ENCODE data around the gene CARNS1. TPM values are rescaled to one million over a fixed set of nuclear protein-coding genes. Genes with fewer than 3 reads are reported as not detected.
"Not testable (repeated sequence)": the region's sequence is repeated elsewhere in the genome, so short reads cannot be mapped to it uniquely, and the experiment has no call there.

The CARNS1 gene
- total and polyA plus RNA-seq, 11 donors: 0.89 to 33.6 (median 6.2) TPM

DNA sequence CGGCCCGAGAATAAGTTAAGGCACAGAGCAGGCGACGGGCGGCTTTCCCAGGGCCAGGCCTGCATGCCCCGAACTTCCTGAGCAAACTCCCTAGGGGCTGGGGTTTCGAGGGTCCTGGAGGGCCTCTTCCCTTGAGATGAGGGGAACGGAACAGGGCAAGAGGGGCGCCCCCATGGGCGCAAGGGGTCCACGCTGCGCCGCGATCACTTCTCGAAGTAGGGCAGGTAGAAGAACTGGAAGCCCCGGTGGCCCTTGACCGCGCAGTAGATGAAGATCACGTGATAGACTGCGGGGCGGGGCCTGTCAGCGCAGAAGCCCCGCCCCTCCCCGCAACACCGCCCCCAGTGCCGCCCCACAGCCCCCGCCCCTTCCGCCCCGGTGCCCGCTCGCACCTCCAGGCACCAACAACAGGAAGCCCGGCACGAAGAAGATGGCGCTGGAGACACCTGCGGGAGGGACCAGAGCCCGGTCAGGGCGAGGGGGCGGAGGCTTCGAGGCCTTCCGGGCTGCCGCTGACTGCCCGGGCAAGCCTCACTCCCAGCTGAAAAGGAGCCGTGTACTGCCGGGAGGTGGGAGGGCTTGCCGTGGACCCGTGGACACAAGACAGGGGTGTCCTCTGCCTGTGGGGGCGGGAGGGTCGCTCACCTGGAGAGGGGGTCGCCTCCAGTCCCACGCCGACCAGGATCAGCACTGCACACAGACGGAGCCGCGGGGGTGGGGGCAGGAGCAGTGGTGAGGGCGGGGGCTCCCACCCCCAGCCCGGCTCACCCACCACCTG lies 49.1 kb downstream of the CARNS1 start:
- Histone ChIP-seq H3K27ac (peak overlapping the region; percentile 61 to 93 (median 87)), H3K4me1 (peaks cover 0 to 44% (median 23%) of the 10 kb centered on the region in 12 donors), H3K9me3 (no peaks in the 10 kb centered on the region), H3K27me3 (no peaks in the 10 kb centered on the region), H3K4me3 (peak overlapping the region; percentile 31 to 66 (median 58)), H3K36me3 (no peaks in the 10 kb centered on the region)
- intact Hi-C loops (cut with DNase I): loop anchor here in 8 of 10 donors (1.0 to 10.0 kb wide), 6 partner anchors 36 to 62 kb away; partner anchors contain the start of genes PPP1CA (in 7 of the 8), TBC1D10C (in 7 of the 8), CDK2AP2 (in 1 of the 8) and PITPNM1 (in 1 of the 8)
- TF ChIP-seq, protein P1, sequence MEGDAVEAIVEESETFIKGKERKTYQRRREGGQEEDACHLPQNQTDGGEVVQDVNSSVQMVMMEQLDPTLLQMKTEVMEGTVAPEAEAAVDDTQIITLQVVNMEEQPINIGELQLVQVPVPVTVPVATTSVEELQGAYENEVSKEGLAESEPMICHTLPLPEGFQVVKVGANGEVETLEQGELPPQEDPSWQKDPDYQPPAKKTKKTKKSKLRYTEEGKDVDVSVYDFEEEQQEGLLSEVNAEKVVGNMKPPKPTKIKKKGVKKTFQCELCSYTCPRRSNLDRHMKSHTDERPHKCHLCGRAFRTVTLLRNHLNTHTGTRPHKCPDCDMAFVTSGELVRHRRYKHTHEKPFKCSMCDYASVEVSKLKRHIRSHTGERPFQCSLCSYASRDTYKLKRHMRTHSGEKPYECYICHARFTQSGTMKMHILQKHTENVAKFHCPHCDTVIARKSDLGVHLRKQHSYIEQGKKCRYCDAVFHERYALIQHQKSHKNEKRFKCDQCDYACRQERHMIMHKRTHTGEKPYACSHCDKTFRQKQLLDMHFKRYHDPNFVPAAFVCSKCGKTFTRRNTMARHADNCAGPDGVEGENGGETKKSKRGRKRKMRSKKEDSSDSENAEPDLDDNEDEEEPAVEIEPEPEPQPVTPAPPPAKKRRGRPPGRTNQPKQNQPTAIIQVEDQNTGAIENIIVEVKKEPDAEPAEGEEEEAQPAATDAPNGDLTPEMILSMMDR (IDR thresholded peaks at IDR 0.05): no peak
- TF ChIP-seq POLR2A (IDR thresholded peaks at IDR 0.05): no peak
- WGBS, 4 donors: 13 to 32% (median 15%) methylated on average over 16 to 56 of the region's 56 CpGs
- ATAC-seq: peak; percentile 42 to 82 (median 72)
- DNase-seq: peak; percentile 88 to 95 (median 90)

DNA sequence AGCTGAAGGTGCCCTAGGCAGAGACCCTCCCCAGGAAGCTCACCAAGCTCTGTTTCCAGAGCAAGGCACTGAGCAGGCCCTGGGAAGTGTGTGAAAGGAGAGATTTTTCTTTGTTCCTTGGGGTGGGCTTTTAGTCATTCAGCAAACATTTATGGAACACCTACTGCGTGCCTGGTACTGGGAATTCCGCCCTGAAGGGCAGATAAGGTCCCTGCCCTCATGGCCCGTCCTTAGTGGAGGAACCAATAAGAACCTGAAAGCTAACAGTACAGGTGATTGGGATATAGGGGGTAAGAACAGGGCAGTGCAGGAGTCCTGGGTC lies 49.7 kb downstream of the CARNS1 start:
- peak overlapping the region; percentile 61 to 93 (median 87) for H3K27ac ChIP-seq
- TF ChIP-seq, protein P1 (IDR thresholded peaks at IDR 0.05): no peak
- peak overlapping the region; percentile 31 to 66 (median 58) for H3K4me3 ChIP-seq
- H3K9me3 ChIP-seq: no peaks in the 10 kb centered on the region
- peaks cover 0 to 48% (median 27%) of the 10 kb centered on the region in 12 donors for H3K4me1 ChIP-seq
- intact Hi-C loops (cut with DNase I): loop anchor here in 8 of 10 donors (1.0 to 10.0 kb wide), 4 partner anchors 42 to 63 kb away; partner anchors contain the start of genes PPP1CA (in 7 of the 8), TBC1D10C (in 7 of the 8), CDK2AP2 (in 1 of the 8) and PITPNM1 (in 1 of the 8)
- H3K27me3 ChIP-seq: no peaks in the 10 kb centered on the region
- WGBS, 4 donors: 35 to 47% (median 39%) methylated on average over 3 of the region's 3 CpGs
- H3K36me3 ChIP-seq: no peaks in the 10 kb centered on the region
- DNase-seq: no peak
- ATAC-seq: no peak

DNA sequence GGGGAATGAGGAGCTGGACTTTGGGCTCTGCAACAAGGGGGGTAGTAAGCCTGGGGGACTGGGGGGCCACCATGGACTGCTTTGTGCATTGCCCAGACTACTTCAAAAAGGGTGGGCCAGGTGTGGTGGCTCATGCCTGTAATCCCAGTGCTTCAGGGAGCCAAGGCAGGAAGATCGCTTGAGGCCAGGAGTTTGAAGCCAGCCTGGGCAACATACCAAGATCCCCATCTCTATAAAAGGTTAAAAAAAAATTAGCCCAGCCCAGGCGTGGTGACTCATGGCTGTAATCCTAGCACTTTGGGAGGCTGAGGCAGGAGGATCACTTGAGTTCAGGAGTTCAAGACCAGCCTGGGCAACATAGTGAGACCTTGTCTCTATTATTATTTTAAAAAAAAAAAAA lies 50.1 kb downstream of the CARNS1 start:
- intact Hi-C loops (cut with DNase I): loop anchor here in 8 of 10 donors (1.0 to 10.0 kb wide), 4 partner anchors 42 to 63 kb away; partner anchors contain the start of genes PPP1CA (in 7 of the 8), TBC1D10C (in 7 of the 8), CDK2AP2 (in 1 of the 8) and PITPNM1 (in 1 of the 8)
- 56 to 82% (median 75%) methylated on average over 2 of the region's 2 CpGs for WGBS, 4 donors
- peak overlapping the region in 1 of 12 donors; percentile 59 for H3K4me3 ChIP-seq

DNA sequence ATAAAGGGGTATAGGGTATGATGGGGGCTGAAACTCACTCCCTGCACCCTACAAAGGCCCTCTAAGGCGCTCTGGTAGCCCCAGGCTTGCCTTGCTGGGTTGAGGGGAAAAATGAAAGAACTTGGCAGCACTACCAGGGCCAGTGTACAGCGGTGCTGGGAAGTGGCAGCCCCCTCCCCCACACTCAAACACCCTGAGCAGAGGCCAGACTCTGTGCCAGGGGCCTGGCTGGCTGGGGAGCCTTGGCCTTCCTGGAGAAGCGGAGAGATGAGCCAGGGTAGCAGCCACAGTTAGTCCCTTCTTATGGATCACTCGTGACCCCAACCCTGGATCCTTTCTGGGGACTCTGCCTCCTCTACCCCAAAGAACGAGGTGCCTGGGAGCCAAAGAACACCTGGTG lies 50.9 kb downstream of the CARNS1 start:
- H3K4me3 ChIP-seq: no peak overlapping the region
- no peak for DNase-seq
- no peaks in the 10 kb centered on the region for H3K36me3 ChIP-seq
- TF ChIP-seq, protein P1 (IDR thresholded peaks at IDR 0.05): no peak
- TF ChIP-seq POLR2A (IDR thresholded peaks at IDR 0.05): no peak
- H3K4me1 ChIP-seq: peaks cover 0 to 48% (median 27%) of the 10 kb centered on the region in 12 donors
- H3K9me3 ChIP-seq: no peaks in the 10 kb centered on the region
- 76 to 82% (median 81%) methylated on average over 5 of the region's 5 CpGs for WGBS, 4 donors
- no peaks in the 10 kb centered on the region for H3K27me3 ChIP-seq
- H3K27ac ChIP-seq: peak overlapping the region in 1 of 12 donors; percentile 6
- intact Hi-C loops (cut with DNase I): loop anchor here in 7 of 10 donors (5.0 to 10.0 kb wide), 3 partner anchors 41 to 64 kb away; partner anchors contain the start of genes PPP1CA (in 7 of the 7), TBC1D10C (in 7 of the 7), CDK2AP2 (in 1 of the 7) and PITPNM1 (in 1 of the 7)
- ATAC-seq: no peak

More for the DNA sequence above, 50.1 kb downstream of the CARNS1 start:
- Histone ChIP-seq H3K27ac (peak overlapping the region in 8 of 12 donors; percentile 61 to 93 (median 87)), H3K4me1 (peaks cover 0 to 48% (median 27%) of the 10 kb centered on the region in 12 donors)
- not testable (repeated sequence) for H3K36me3 ChIP-seq, ATAC-seq, DNase-seq, H3K27me3 ChIP-seq, H3K9me3 ChIP-seq
